Upper lobe of right lung (tissue), 1 donor: ENCODE measurements around the gene RTN1. TPM values are rescaled to one million over a fixed set of nuclear protein-coding genes. Genes with fewer than 3 reads are reported as not detected.
A peak's percentile ranks its signal among the peaks of the same experiment; 100 is the strongest.

Source experiments
- ATAC-seq: fragments of 200-7000 bp; cut with Tn5 transposase; one replicate; pipeline ENCODE4 v1.9.1; 2020; ENCODE audit warnings: mild to moderate bottlenecking, moderate library complexity
- DNase-seq: peaks from one replicate; pipeline ENCODE4 v3.0.0-alpha.2; 2020
- H3K27ac ChIP-seq: fragments of 200-600 bp; one replicate; pipeline ENCODE4 v1.8.0; 2022
- H3K27me3 ChIP-seq: fragments of 200-600 bp; one replicate; pipeline ENCODE4 v1.8.0; 2022; ENCODE audit warnings: mild to moderate bottlenecking
- H3K36me3 ChIP-seq: fragments of 200-600 bp; one replicate; pipeline ENCODE4 v1.8.0; 2022
- H3K4me1 ChIP-seq: fragments of 200-600 bp; one replicate; pipeline ENCODE4 v1.8.0; 2022
- H3K4me3 ChIP-seq: fragments of 200-600 bp; one replicate; pipeline ENCODE4 v1.8.0; 2022; ENCODE audit warnings: mild to moderate bottlenecking
- H3K9me3 ChIP-seq: fragments of 200-600 bp; one replicate; pipeline ENCODE4 v1.8.0; 2022
- intact Hi-C: fragments of 100-400 bp; cut with DNase I; formaldehyde crosslinking; loops from one replicate; pipeline ENCODE4 v1.11.0; 2022
- total RNA-seq: library from RNA; stranded (reverse); fragmentation: NEBNext Ultra II Directional; extraction: Animal tissue kit (Norgen Biotek cat#: 25700); gene quantifications from one replicate; pipeline ENCODE4 v1.2.1, GENCODE V29; 2021
- TF ChIP-seq, protein P1 (sequence below): fragments of 200-600 bp; IDR thresholded peaks from one replicate; pipeline ENCODE4 v1.8.0; 2022; ENCODE audit warnings: antibody characterized with exemption
- donor health status: DM: no; HTN: yes; CAD: no; lungs with severe emphysema.

RTN1 gene
- total RNA-seq, 1 donor from 2014 or later = 9.6 TPM

DNA sequence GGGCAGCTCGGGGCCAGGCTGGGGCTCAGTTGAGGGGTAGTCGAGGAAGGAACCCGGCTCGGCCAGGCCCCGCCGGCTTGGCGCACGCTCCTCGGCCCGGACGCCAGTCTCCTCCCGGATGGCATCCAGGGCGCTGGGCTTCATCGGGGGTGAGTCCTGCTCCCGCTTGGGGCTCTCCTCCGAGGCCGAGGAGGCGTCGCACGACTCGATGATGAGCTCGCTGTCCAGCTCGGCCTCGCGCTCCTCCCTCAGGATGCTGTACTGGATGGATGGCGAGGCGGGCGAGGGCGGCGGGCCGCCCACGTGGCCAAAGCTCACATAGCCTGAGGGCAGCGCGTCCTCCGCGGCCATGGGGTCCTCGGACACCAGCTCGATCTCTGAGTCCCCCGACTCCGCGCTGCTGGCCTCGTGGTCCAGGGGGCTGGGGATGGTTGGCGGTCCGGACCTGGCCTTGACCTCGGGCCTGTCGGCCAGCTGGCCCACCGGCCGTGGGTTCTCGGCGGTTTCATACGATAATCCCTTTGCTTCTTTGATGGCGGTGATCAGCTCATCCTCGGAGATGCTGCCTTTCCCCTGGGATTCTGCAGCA is 143.4 kb downstream of the RTN1 start:
- ATAC-seq = peak; percentile 12
- H3K36me3 ChIP-seq = no peaks in the 10 kb centered on the region
- H3K27me3 ChIP-seq = no peaks in the 10 kb centered on the region
- H3K27ac ChIP-seq = no peak overlapping the region
- no peak overlapping the region for H3K4me3 ChIP-seq
- no peak for DNase-seq
- no peaks in the 10 kb centered on the region for H3K9me3 ChIP-seq
- TF ChIP-seq, protein P1, sequence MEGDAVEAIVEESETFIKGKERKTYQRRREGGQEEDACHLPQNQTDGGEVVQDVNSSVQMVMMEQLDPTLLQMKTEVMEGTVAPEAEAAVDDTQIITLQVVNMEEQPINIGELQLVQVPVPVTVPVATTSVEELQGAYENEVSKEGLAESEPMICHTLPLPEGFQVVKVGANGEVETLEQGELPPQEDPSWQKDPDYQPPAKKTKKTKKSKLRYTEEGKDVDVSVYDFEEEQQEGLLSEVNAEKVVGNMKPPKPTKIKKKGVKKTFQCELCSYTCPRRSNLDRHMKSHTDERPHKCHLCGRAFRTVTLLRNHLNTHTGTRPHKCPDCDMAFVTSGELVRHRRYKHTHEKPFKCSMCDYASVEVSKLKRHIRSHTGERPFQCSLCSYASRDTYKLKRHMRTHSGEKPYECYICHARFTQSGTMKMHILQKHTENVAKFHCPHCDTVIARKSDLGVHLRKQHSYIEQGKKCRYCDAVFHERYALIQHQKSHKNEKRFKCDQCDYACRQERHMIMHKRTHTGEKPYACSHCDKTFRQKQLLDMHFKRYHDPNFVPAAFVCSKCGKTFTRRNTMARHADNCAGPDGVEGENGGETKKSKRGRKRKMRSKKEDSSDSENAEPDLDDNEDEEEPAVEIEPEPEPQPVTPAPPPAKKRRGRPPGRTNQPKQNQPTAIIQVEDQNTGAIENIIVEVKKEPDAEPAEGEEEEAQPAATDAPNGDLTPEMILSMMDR = no peak
- H3K4me1 ChIP-seq = no peaks in the 10 kb centered on the region
- intact Hi-C loops = no loop called here

DNA sequence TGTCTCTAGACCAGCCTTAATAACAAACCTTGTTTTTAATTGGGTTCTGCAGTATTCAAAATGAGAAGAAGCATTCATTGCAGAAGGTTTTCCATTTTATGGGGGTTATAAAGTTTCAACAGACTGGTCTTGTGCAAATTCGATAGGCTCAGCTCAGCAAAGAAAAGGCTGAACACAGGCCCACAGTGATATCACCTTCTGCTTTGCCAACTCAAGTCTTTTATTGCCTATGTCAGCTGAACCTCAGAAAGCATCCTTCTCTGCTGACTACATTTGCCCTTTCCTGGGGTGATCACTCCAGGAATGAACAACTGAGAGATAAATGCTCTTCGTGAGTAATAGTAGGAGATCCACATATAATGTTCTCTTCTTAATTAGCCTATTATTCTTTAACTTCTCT is 159.5 kb downstream of the RTN1 start:
- ATAC-seq (no peak), DNase-seq (no peak)
- no peak overlapping the region for H3K4me3 ChIP-seq
- no peaks in the 10 kb centered on the region for H3K27me3 ChIP-seq
- no peaks in the 10 kb centered on the region for H3K36me3 ChIP-seq
- no peaks in the 10 kb centered on the region for H3K9me3 ChIP-seq
- no peak overlapping the region for H3K27ac ChIP-seq
- intact Hi-C loops = no loop called here
- TF ChIP-seq, protein P1 = no peak
- no peaks in the 10 kb centered on the region for H3K4me1 ChIP-seq

DNA sequence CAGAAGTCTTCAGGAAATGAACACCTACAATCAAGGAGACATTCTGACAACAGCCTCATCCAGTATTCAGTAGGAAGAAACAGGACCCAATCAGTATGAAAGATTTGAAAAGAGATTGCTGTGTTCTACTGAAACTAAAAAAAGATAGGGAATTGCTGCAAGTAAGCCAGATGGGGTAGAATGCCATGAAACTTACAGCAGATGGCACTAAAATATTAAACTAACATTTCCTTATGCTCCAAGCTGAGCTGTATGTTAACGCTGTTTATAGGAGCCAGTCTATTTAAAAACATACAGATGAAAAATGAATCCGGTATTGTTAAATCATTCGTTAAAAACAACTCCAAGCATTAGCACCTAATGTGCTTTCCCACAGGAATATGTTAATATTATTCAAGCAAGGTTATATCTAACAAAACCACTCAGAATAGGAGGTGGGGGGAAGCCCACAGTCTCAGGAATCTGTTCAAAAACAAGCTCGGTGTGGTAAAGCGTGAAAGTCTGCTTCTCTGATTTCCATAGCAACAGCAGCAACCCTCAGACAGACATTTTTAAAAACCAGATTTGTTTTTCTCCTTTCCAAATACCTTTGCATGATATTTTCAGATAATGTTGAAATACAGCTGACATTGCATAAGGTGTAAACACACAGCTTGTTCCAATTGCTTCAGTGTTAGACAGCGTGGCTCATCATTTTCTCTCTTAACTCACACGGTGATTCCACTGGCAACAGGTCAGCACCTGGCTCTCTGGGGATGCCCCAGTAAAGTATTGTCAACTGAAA is 162.6 kb downstream of the RTN1 start:
- intact Hi-C loops = no loop called here

DNA sequence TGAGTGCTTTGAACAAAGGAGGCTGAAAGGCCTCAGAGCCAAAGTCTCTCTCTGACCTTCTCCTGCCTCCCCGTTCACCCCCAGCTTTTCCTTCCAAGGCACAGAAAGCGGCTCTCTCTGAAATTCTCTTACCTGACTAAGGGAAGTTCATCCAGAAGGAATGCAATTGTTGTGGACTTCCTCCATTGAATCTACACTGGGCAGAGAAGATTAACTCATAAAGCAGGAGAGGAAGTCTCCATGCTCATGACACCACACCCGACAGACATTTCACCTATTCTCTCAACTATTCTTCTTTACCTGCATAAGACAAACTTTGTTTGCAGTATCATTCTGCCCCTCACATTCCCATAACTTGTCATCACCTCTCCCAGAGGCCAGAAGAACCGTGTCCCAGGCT is 164.7 kb downstream of the RTN1 start:
- ATAC-seq (no peak), DNase-seq (no peak)
- intact Hi-C loops = no loop called here

More for the DNA sequence above, 162.6 kb downstream of the RTN1 start:
- Histone ChIP-seq H3K27me3 (no peaks in the 10 kb centered on the region), H3K4me1 (no peaks in the 10 kb centered on the region), H3K27ac (no peak overlapping the region), H3K4me3 (no peak overlapping the region), H3K9me3 (no peaks in the 10 kb centered on the region), H3K36me3 (no peaks in the 10 kb centered on the region)
- ATAC-seq (no peak), DNase-seq (no peak)
- TF ChIP-seq, protein P1 = no peak

DNA sequence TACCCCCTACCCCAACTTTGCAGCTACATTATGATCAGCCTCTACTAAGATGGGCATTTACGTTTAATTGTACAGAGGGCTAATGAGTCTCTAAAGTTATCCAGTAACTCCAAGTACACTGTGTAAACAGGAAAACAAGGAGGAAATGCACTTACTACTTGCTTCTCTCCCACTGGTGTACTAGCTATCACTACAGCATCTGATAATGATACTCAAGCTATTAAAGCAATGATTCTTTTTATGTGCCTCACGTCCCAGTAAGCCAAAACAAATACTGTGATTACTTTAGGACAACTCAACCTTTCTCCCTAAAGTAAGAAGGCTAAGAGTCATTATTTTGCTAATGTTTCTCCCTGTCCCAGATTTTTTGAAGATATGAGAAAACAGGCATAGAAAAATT is 165.3 kb downstream of the RTN1 start:
- intact Hi-C loops = no loop called here
- TF ChIP-seq, protein P1 = no peak
- H3K36me3 ChIP-seq = no peaks in the 10 kb centered on the region
- ATAC-seq = no peak
- no peaks in the 10 kb centered on the region for H3K9me3 ChIP-seq
- H3K27ac ChIP-seq = no peak overlapping the region
- no peak overlapping the region for H3K4me3 ChIP-seq
- H3K27me3 ChIP-seq = no peaks in the 10 kb centered on the region
- no peak for DNase-seq
- H3K4me1 ChIP-seq = no peaks in the 10 kb centered on the region

More for the DNA sequence above, 164.7 kb downstream of the RTN1 start:
- Histone ChIP-seq H3K4me1 (no peaks in the 10 kb centered on the region), H3K27ac (no peak overlapping the region), H3K36me3 (no peaks in the 10 kb centered on the region), H3K4me3 (no peak overlapping the region), H3K9me3 (no peaks in the 10 kb centered on the region), H3K27me3 (no peaks in the 10 kb centered on the region)
- TF ChIP-seq, protein P1 = no peak
